Naive B cell (primary cell): Measurements from ENCODE around the gene HDDC3. TPM values are rescaled to one million over a fixed set of nuclear protein-coding genes. Genes with fewer than 3 reads are reported as not detected.

Source experiments
- ATAC-seq, 2 donors: fragments of 150-1000 bp; cut with Tn5 transposase; 2 replicates each; pipeline ENCODE4 v1.10.0; 2021; ENCODE audit warnings: low read depth in 2 of 2, mild to moderate bottlenecking in 2 of 2, moderate library complexity in 2 of 2
- DNase-seq: peaks from one replicate; pipeline ENCODE4 v3.0.0; 2022
- H3K27ac Mint-ChIP-seq, 6 donors: one replicate each; pipeline ENCODE4 v1.8.0; 2020 to 2022; ENCODE audit warnings: mild to moderate bottlenecking in 6 of 6, mixed read lengths in 6 of 6, moderate library complexity in 5 of 6, inconsistent platforms in 2 of 6
- H3K27me3 Mint-ChIP-seq, 3 donors: one replicate each; pipeline ENCODE4 v1.8.0; 2021 to 2022; ENCODE audit warnings: mixed read lengths in 3 of 3, mild to moderate bottlenecking in 1 of 3
- H3K36me3 Mint-ChIP-seq, 2 donors: one replicate each; pipeline ENCODE4 v1.8.0; 2020 to 2022; ENCODE audit warnings: mixed read lengths in 2 of 2, inconsistent platforms in 1 of 2, mild to moderate bottlenecking in 1 of 2
- H3K4me1 Mint-ChIP-seq, 3 donors: one replicate each; pipeline ENCODE4 v1.8.0; 2020 to 2022; ENCODE audit warnings: mixed read lengths in 3 of 3, inconsistent platforms in 1 of 3, mild to moderate bottlenecking in 1 of 3, moderate library complexity in 1 of 3
- H3K4me3 Mint-ChIP-seq, 8 donors: one replicate each; pipeline ENCODE4 v1.8.0; 2020 to 2022; ENCODE audit warnings: mild to moderate bottlenecking in 8 of 8, mixed read lengths in 8 of 8, moderate library complexity in 8 of 8, inconsistent platforms in 2 of 8
- H3K9me3 Mint-ChIP-seq, 7 donors: one replicate each; pipeline ENCODE4 v1.8.0; 2020 to 2022; ENCODE audit warnings: mixed read lengths in 7 of 7, mild to moderate bottlenecking in 5 of 7, inconsistent platforms in 2 of 7, moderate library complexity in 1 of 7
- polyA plus RNA-seq, 6 donors: library from polyadenylated mRNA; unstranded; fragments of 300-500 nt; fragmentation: Illumina TruSeq; gene quantifications; one replicate each; pipeline ENCODE4 v1.2.3, GENCODE V29; 2021; ENCODE audit warnings: low read depth in 6 of 6

Gene HDDC3
- polyA plus RNA-seq, 6 donors from 2014 or later: 24.6 to 39.5 (median 35.0) TPM

GRCh38 chr15:90884719-90885431 lies 47.5 kb downstream of the HDDC3 start:
- Mint-ChIP-seq H3K36me3 (peaks cover 0 to under 1% of the 10 kb centered on the region in 2 donors), H3K4me3 (peak overlapping the region; percentile 77 to 89 (median 84)), H3K27me3 (no peaks in the 10 kb centered on the region), H3K9me3 (no peaks in the 10 kb centered on the region), H3K4me1 (peaks cover 17 to 22% (median 20%) of the 10 kb centered on the region in 3 donors), H3K27ac (peak overlapping the region in 5 of 6 donors; percentile 39 to 84 (median 70))
- ATAC-seq (peak; percentile 9), DNase-seq (no peak)

- peak within 1 kb of the TSS in 5 of 6 donors; percentile 39 to 88 (median 70) for H3K27ac Mint-ChIP-seq
- ATAC-seq (peak; percentile 6 to 21), DNase-seq (peak; percentile 26)
- H3K4me1 Mint-ChIP-seq: peaks cover 17 to 22% (median 20%) of the 10 kb centered on the region in 3 donors
- H3K9me3 Mint-ChIP-seq: no peaks in the 10 kb centered on the region
- H3K36me3 Mint-ChIP-seq: peaks cover 0 to 6% of the 10 kb centered on the region in 2 donors
- no peaks in the 10 kb centered on the region for H3K27me3 Mint-ChIP-seq
- H3K4me3 Mint-ChIP-seq: peak within 1 kb of the TSS; percentile 77 to 89 (median 84)
Measured at GRCh38 chr15:90883976-90884718, 48.2 kb downstream of the HDDC3 start, which contains the start of gene FES. Gene FES (plus strand): TSS chr15:90884504. CDS start chr15:90885046, 542 bp downstream.

- Mint-ChIP-seq H3K9me3 (no peaks in the 10 kb centered on the region), H3K27me3 (no peaks in the 10 kb centered on the region), H3K36me3 (peaks cover 0 to 6% of the 10 kb centered on the region in 2 donors), H3K4me3 (peak overlapping the region; percentile 53 to 84 (median 62)), H3K4me1 (peaks cover 17 to 22% (median 20%) of the 10 kb centered on the region in 3 donors), H3K27ac (peak overlapping the region in 2 of 6 donors; percentile 59 to 88)
- ATAC-seq (no peak), DNase-seq (no peak)
Measured at GRCh38 chr15:90883526-90883975, 48.8 kb downstream of the HDDC3 start.

- no peaks in the 10 kb centered on the region for H3K27me3 Mint-ChIP-seq
- peak overlapping the region in 2 of 6 donors; percentile 59 to 72 for H3K27ac Mint-ChIP-seq
Measured at GRCh38 chr15:90882781-90883525, 49.4 kb downstream of the HDDC3 start.

GRCh38 chr15:90881978-90882721 lies 50.2 kb downstream of the HDDC3 start:
- Mint-ChIP-seq H3K27ac (no peak overlapping the region), H3K36me3 (peaks cover 0 to 8% of the 10 kb centered on the region in 2 donors), H3K4me1 (peaks cover 15 to 22% (median 17%) of the 10 kb centered on the region in 3 donors), H3K4me3 (peak overlapping the region in 1 of 8 donors; percentile 77), H3K27me3 (no peaks in the 10 kb centered on the region), H3K9me3 (no peaks in the 10 kb centered on the region)
- no peak for DNase-seq
- no peak for ATAC-seq

More at GRCh38 chr15:90882781-90883525, 49.4 kb downstream of the HDDC3 start:
- ATAC-seq: no peak
- Mint-ChIP-seq H3K4me1 (peaks cover 17 to 22% (median 20%) of the 10 kb centered on the region in 3 donors), H3K9me3 (no peaks in the 10 kb centered on the region), H3K4me3 (peak overlapping the region in 6 of 8 donors; percentile 33 to 77 (median 57)), H3K36me3 (peaks cover 0 to 6% of the 10 kb centered on the region in 2 donors)
- DNase-seq: no peak

GRCh38 chr15:90881181-90881977 lies 51.0 kb downstream of the HDDC3 start:
- Mint-ChIP-seq H3K4me3 (no peak overlapping the region), H3K9me3 (no peaks in the 10 kb centered on the region), H3K27me3 (no peaks in the 10 kb centered on the region), H3K4me1 (peaks cover 16 to 25% (median 21%) of the 10 kb centered on the region in 3 donors), H3K36me3 (peaks cover 0 to 16% of the 10 kb centered on the region in 2 donors), H3K27ac (no peak overlapping the region)
- no peak for ATAC-seq
- DNase-seq: no peak

GRCh38 chr15:90880381-90881145 lies 51.8 kb downstream of the HDDC3 start:
- ATAC-seq (no peak), DNase-seq (no peak)
- peaks cover 0 to 17% of the 10 kb centered on the region in 2 donors for H3K36me3 Mint-ChIP-seq
- H3K9me3 Mint-ChIP-seq: no peaks in the 10 kb centered on the region
- no peak overlapping the region for H3K27ac Mint-ChIP-seq
- no peak overlapping the region for H3K4me3 Mint-ChIP-seq
- no peaks in the 10 kb centered on the region for H3K27me3 Mint-ChIP-seq
- peaks cover 11 to 19% (median 14%) of the 10 kb centered on the region in 3 donors for H3K4me1 Mint-ChIP-seq

Other genes with a start within 250 kb of the HDDC3 start
- gene BLM, start 215.2 kb downstream of the HDDC3 start, polyA plus RNA-seq: 10 to 100 TPM in 2 of 6 donors, 1 to 10 TPM in 3, not detected in 1; 5.5 to 11.1 (median 6.8) TPM
- gene FURIN, start 64.0 kb downstream of the HDDC3 start, polyA plus RNA-seq: 1 to 10 TPM; 3.7 to 9.8 (median 5.8) TPM
- gene FES, start 48.0 kb downstream of the HDDC3 start, polyA plus RNA-seq: 10 to 100 TPM in 2 of 6 donors, 1 to 10 TPM in 4; 4.1 to 17.2 (median 7.9) TPM
- gene MAN2A2, start 29.2 kb downstream of the HDDC3 start, polyA plus RNA-seq: 1 to 10 TPM; 1.4 to 8.9 (median 6.5) TPM
- 10 to 100 TPM; 54.9 to 76.1 (median 60.9) TPM for gene UNC45A, start 2.7 kb upstream of the HDDC3 start, polyA plus RNA-seq
- 1 to 10 TPM; 4.0 to 6.6 (median 5.2) TPM for gene RCCD1, start 22.3 kb upstream of the HDDC3 start, polyA plus RNA-seq
- gene PRC1, start 62.0 kb upstream of the HDDC3 start, polyA plus RNA-seq: 1 to 10 TPM in 5 of 6 donors, not detected in 1; 1.8 to 8.9 (median 3.9) TPM
- 1 to 10 TPM; 4.6 to 7.5 (median 6.5) TPM for gene VPS33B, start 90.0 kb upstream of the HDDC3 start, polyA plus RNA-seq
- under 1 TPM in 2 of 6 donors, not detected in 4; 0.04 to 0.12 TPM for gene SV2B, start 167.7 kb upstream of the HDDC3 start, polyA plus RNA-seq